NCI-H345 treated with DMSO at 0.1 percent for 48 hours (cell line): ENCODE results near the gene TUBGCP6.

Experiments used
- DNase-seq: peaks from one replicate; lab custom pipeline; 2025; ENCODE audit not compliant: unreplicated experiment; lab: John Stamatoyannopoulos, UW

The TUBGCP6 gene

DNA sequence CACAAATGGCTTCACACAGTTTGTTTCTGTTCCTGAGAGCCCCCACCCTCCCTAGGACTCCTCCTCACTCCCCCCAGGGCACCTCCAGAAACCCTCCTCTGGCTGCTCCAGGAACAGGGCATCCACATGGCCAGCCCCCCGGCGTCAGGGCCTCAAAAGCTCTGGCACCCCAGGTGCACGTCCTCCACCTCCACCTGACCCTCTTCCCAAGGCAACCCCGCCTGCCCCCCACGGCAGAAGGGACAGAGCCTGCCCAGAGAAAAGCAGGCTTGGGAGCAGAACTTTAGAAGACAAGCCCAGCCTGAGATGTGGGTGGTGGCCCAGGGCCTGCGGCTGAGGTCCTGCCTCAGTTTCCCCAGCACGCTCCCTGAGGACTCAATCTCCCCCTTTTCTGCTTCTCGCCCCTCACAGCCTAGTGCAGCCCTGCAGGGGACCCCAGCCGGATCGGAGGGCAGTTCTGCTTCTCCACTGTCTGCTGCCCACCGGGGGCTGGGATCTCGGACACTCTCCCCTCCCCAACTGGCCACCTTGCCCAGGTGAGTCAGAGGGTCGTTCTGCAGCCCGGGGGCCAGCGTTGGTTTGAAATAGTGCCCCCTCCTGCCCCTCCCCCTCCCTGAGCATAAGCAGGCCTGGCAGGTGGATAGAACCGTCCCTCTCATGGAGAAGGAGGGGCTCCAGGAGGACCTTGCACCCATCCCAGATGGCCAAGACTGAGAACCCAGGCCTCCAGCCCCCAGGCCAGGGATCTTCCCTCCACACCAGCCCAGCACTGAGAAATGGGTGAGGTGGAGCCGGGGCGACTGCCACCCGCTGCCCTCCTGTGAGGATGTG, 61.5 kb downstream of the TUBGCP6 start:
- DNase-seq: no peak

DNA sequence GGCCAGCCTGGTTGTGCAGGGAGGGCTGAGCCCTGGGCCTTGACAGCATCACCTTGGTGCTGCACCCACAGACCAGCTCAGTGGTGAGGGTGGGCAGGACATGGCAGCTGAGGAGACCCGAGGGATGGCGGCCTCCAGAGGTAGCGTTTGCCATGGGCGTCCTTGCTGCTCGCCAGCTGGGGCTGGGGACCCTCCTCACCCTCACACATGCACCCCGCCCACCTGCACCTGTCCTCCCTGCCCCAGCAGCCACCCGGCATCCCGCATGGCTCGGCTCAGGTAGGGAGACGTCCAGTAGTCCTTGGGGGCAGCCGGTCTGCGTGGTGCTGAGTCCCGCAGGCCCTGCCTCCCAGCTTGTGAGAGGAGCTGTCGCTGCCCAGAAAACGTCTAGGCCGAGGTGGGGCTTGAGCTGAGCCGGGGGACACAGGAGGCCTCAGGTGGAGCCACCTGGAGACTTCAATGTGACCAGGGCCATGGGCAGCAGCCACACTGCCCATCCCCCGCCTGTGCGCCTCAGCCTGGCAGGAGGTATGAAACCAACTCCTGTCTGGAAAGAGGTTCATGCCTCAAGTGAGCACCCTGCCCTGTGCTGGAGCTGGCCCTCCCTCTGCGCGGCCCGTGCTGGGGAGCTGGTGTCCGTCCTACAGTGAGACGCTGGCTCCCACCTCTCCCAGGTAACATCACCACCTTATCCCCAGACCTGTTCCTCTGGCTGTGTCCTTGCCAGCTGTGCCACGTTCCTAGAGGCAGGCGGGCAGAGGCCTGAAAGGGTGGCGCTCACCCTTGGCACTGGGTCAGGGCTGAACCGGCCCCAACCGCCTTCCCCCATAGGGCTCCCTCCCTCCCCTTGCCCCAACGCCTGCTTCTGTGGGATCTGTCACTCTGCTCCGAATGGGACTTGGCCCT, 62.4 kb downstream of the TUBGCP6 start:
- DNase-seq: no peak

DNA sequence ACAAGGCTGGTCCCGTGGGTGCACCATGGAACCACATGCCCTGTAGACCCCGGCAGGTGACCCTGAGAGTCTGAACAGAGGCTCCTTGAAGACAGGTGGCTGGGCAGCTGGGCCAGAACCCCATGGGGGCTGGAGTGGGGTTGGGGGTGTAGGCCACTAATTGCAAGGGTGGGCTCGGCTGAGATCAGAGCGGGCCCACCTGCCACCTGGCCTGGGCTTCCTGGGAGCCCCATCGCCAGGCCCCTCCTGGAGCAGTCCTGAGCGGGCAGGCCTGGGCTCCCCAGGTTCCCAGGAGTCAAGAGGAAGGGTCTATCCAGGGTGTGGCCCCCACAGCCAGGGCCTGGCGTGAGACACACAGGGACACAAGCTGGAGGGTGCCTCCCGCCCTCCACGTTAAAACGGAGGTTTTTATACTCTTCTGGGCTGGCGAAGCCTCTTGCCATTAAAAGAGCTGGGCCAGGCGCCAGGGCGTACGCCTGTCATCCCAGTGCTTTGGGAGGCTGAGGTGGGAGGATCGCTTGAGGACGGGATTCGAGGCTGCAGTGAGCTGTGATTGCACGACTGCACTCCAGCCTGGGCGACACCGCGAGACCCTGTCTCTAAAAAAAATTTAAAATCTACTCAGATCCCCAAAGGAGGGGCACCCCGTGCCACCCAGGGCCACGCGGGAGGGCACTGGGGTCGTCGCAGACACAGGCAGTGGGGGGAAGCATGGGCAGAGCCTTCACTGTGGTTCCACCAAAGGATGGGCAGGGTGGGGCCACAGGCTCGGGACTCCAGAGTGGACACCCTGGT, 63.9 kb downstream of the TUBGCP6 start:
- DNase-seq: no peak

DNA sequence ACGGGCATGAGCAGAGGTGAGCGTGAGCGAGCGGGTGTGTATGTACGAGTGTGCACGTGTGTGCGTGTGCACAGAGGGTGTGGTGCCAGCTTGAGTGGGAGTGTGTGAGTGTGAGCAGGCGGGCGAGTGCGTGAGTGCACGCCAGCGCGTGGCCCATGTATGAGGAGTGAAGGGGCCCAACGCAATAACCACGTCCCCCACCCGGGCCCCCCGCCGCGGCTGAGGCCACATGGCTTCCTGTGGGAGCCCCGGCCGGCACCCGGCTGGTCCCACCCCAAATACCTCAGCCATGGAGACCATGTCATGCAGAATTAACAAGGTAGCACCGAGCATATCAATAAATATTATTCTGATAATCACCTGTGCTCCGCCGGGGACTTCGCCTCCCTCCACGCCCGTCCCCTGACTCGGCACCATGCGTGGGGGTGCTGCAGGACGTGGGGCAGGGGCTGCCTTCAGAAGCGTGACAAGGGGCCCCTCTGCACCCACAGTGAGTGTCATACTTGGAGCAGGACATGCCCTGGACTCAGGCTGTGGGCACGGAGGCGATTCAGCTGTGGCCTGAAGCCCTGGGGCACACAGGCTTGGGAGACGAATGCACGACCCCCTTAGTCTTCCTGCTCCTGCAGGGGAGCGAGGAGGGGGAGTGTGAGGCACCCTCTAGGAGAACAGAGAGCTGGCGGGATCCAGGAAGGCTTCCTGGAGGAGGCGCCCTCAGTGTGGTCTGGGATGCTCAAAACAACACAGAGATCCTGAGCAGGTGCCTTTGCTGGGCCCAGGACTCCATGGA, 64.7 kb downstream of the TUBGCP6 start:
- no peak for DNase-seq

DNA sequence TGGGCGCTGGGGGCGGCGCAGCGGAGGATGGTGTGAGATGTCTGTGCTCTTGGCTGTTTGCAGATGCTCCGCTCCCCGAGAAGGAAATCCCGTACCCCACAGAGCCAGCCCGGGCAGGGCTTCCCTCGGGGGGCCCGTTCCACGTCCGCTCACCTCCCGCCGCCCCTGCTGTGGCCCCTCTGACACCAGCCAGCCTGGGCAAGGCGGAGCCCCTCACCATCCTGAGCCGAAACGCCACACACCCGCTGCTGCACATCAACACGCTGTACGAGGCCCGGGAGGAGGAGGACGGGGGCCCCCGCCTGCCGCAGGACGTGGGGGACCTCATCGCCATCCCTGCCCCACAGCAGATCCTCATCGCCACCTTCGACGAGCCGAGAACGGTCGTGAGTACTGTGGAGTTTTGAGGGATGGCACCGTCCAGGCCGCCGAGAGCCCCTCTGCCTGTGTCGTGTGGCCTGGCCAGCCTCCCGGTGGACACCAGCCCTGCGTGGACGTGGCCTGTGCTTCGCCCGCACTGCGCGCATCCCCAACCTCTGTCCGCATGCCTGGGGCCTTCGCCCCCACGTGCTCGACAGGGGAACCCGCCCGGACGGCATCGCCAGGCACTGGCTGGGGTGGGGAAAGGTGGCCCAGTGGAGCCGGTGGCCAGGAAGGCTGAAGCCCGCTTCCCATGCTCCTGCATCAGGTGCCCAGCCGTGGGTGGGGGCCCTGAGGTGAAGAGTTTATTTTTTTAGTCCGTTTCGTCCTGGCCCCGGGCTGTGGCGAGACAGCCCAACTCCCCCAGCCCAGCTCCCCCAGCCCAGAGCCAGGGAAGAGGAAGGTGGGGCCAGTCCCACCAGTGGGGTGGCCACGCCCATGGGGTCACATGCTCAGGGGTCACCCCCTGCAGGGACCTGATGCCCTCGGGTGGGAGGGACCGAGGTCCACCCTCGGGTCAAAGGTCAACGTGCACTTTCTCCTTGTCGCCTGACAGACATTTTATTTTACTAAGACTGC, 65.7 kb downstream of the TUBGCP6 start:
- DNase-seq: no peak

DNA sequence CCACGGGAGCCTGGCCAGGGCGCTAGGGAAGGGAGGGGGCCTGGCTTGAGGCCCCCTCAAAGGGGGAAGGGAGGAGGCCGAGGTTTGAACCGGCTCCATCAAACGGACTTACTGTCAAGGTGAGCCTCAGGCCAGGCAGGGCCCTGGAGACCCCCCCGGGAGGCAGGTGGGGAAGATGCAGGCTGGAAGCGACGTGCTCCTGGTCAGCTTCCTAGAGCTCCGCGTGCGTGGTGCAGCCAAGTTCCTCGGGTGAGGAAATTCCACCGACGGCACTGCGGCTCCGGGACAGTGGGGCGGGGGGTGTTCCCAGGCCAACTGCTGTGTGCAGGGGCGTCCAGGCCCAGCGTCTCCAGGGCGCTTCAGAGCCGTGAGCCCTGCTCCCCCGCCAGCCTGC, 66.4 kb downstream of the TUBGCP6 start:
- DNase-seq: no peak

DNA sequence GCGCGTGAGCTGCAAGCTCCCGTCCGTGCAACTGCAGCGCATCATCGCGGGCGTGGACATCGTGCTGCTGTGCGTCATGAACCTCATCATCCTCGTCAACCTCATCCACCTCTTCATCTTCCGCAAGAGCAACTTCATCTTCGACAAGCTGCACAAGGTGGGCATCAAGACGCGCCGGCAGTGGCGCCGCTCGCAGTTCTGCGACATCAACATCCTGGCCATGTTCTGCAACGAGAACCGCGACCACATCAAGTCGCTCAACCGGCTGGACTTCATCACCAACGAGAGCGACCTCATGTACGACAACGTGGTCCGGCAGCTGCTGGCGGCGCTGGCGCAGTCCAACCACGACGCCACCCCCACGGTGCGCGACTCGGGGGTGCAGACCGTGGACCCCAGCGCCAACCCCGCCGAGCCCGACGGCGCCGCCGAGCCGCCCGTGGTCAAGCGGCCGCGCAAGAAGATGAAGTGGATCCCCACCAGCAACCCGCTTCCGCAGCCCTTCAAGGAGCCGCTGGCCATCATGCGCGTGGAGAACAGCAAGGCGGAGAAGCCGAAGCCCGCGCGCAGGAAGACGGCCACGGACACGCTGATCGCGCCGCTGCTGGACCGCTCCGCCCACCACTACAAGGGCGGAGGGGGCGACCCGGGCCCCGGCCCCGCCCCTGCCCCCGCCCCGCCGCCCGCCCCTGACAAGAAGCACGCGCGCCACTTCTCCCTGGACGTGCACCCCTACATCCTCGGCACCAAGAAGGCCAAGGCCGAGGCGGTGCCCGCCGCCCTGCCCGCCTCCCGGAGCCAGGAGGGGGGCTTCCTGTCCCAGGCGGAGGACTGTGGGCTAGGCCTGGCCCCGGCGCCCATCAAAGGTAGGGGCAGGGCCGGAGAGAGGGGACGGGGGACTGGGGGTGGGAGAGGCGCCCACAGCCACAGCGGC, 67.0 kb downstream of the TUBGCP6 start:
- DNase-seq: no peak

DNA sequence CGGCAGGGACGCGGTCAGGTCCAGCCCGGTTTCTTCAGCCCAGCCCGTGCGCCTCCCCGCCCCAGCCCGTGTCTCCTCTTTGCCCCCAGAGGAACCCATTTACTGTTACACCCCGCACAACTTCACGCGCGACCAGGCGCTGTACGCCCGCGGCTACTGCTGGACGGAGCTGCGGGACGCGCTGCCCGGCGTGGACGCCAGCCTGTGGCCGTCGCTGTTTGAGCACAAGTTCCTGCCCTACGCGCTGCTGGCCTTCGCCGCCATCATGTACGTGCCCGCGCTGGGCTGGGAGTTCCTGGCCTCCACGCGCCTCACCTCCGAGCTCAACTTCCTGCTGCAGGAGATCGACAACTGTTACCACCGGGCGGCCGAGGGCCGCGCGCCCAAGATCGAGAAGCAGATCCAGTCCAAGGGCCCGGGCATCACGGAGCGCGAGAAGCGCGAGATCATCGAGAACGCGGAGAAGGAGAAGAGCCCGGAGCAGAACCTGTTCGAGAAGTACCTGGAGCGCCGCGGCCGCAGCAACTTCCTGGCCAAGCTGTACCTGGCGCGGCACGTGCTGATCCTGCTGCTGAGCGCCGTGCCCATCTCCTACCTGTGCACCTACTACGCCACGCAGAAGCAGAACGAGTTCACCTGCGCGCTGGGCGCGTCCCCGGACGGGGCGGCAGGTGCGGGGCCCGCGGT, 67.8 kb downstream of the TUBGCP6 start:
- no peak for DNase-seq

DNA sequence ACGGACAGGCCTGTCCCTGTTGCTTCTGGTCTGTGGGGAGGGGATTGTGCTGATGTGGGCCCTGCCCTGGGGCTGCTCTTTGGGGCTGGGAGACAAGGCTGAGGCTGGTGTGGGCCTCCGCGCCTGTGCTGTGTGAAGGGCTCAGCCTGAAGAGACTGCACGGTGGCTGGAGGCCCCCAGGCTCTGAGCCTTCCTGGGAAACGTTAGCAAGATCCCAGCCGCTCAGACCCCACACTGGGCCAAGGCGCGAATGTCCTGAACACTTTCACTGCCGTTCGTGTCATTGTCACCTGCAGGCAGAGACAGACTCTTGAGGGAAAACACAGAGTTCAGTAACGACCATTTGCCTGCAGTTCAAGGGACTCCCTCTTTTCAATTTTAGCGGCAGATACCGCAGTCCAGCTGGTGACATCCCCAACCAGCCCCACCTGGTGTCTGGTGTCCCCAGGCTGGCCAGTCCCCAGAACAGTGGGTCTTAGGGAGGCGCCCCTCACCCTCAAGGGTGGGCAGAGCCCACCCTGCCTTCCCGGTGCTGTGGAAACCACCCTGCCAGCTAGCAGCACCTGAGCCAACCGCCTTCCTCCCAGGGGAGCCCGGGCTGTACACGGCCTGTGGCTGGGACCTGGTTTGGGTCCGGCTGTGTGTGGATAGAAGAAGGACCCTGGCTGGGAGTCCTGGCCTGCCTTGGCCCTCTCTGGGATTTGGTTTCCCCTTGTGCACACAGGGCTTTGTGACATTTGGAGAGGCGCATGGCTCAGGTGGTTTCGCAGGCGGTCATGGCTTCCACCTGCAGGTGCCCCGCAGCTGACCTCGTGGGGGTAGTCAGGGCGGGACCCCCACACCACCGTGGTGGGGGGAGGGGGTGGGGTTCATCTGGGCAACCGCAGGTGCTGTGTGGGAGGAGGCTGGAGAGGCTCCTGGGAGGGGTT, 68.6 kb downstream of the TUBGCP6 start:
- no peak for DNase-seq

DNA sequence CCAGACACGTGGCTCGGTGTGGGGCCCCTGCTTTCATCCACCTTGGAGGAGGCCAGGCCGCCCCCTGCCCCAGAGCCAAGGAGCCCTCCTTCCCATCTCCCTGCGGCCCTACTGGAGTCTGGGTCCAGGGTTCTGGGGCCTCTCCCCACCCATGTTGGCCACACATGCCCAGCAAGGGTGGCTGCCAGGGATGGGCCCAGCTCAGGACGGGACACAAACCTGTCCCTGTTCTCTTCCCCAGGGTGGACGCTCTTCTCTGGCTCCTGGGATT, 69.7 kb downstream of the TUBGCP6 start:
- DNase-seq: no peak

DNA sequence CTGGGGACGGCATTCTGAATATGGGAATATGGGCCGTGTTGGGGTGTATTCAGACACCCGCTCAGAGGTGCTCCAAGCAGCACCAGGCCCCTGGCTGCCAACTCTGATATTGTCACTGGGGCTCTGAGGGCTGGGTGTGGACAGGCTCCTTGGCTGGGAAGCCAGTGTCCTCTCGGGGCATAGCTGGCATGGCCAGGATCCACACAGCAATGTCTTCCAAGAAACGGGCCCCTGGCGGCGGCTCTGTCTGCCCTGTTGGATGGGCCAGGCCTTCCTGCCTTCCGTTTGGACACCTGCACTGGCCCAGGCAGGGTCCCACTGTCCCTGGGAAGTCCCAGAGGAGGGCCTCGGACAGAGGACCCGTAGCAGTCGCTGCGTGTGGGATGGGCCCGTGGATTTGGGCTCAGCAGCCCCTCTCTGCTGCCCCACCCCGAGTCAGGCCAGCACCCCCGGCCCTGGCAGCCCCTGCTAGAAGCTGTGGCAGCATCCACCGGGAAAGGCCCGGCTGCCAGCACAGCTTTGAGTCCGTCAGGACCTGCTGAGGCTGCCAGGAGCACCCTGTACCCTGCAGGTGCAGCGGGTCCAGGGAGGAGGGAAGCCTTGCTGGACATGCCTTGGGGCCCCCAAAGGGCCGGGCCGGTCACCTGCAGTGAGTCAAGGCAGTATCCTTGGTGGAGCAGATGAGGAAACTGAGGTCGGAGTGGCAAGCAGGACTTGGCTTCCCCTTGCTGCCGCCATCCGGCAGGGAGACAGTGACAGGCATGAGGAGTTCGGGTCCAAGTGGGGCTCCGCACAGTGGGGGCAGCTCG, 70.2 kb downstream of the TUBGCP6 start:
- no peak for DNase-seq

DNA sequence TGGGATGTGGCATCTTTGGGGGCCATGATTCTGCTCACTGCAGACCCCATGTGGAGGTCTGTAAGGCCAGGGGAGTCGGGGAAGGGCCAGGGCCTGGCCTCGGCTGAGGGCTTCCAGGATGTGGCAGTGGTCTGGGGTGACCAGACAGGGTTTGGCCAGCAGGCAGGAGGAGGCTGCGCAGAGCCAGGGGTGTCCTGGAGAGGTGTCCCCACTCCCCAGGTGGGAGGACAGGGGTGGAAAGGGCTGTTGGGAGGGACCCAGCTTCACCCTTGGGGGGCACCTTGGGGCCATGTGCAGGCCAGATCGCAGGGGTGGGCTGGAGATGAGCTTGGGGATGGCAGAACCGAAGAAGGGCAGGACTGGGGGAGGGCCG, 70.9 kb downstream of the TUBGCP6 start:
- DNase-seq: no peak

DNA sequence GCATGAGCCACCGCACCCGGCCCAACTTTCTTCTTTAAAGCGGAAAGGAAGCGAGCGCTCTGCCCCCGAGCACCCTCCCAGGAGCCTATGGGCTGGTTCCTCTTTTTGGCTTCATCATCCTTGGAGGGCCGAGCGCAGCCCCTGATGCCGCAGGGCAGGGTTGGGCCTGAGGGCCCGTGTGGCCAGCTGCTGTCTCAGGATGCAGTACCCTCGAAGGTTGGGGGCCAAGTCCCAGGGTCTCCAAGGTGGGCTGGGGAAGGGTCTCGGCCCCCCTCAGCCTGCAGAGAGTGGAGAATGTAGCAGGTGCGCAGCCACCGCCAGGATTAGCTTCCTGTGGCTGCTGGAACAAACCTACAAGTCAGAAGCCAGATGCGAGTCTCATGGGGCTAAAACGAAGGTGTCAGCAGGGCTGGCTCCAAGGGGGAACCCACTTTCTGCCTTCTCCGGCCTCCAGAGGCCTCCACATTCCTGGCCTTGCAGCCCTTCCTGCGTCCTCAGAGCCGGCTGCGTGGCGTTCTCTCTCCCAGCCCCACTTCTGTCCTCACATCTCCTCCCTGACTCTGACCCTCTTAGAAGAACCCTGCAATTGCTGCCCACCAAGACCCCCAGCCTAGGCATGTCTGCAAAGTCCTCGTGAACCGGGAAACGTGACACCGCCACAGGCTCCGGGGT, 71.4 kb downstream of the TUBGCP6 start:
- no peak for DNase-seq

DNA sequence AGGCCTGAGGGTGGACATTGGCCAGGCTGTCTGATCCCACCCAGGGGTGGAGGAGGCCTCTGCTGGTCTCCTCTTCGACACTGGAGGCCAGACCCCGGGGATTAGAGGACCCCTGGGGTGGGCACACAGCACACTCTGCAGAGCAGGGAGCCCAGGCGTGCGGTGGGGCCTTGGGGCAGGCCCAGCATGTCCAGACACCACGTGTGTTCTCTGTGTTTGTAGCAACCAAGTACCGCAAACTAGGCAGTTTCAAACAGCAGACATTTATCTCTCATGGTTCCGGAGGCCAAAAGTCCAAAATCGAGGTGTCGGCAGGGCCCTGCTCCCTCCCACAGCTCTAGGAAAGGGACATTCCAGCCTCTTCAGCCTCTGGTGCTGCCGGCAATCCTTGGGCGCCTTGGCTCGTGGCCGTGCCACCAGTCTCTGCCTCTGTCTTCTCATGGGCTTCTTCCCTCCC, 72.8 kb downstream of the TUBGCP6 start:
- DNase-seq: no peak

DNA sequence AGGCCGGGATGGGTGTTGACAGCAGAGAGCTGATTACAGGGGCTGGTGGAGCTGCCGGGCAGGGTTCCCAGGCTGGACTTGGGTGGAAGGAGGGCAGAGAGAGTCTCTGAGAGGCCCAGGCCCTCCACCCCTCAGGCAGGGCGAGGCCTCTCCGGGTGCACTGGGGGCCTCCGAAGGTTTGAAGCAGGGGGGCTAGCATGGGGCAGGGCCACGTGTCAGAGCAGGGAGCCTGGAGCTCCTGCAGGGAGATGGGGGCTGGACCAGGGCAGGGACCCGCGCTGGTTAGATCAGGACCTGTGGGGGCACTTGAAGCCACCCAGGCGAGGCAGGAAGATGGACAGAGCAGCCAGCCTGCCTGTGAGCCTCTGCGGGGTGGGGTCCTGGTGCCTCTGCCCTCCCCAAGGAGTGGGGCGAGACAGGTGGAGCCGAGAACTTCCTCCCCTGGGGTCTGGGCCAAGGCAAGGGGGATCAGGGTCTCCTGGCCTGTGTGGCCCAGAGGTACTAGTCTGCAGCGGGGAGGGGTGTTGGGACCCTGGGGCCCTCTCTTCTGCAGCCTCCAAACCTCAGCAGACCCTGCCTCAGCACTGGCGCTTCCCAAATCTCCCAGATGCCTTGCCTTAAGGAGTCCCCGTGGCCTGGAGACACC, 73.4 kb downstream of the TUBGCP6 start:
- no peak for DNase-seq
